Stimulated activated CD4-positive, alpha-beta T cell treated with anti-CD3 and anti-CD28 coated beads, TNF-alpha, amount 100 ng/mL, for 24 hours (primary cell): Measurements from ENCODE around the gene SNTB2.

ENCODE experiments used
- DNase-seq, 3 experiments: peaks; one replicate each; pipeline ENCODE4 v3.0.0-alpha.2; 2020; ENCODE audit warnings: low read depth in 3 of 3

Gene SNTB2

GRCh38 chr16:69180011-69180338, 7.0 kb upstream of the SNTB2 start:
- DNase-seq, result no peak

GRCh38 chr16:69182730-69183416, 4.1 kb upstream of the SNTB2 start:
- no peak for DNase-seq

- peak; percentile 8 to 35 (median 11) for DNase-seq
Measured at GRCh38 chr16:69187446-69188235, 677 bp downstream of the SNTB2 start.

- DNase-seq, result no peak
Measured at GRCh38 chr16:69188236-69188549, 1.2 kb downstream of the SNTB2 start.

GRCh38 chr16:69188716-69189115, 1.8 kb downstream of the SNTB2 start:
- no peak for DNase-seq

- DNase-seq, result no peak
Measured at GRCh38 chr16:69190046-69190588, 3.2 kb downstream of the SNTB2 start.

GRCh38 chr16:69190598-69190997, 3.6 kb downstream of the SNTB2 start:
- no peak for DNase-seq

- DNase-seq, result no peak
Measured at GRCh38 chr16:69191136-69191535, 4.2 kb downstream of the SNTB2 start.

- no peak for DNase-seq
Measured at GRCh38 chr16:69193855-69194254, 6.9 kb downstream of the SNTB2 start.

- DNase-seq, result no peak
Measured at GRCh38 chr16:69194488-69194887, 7.5 kb downstream of the SNTB2 start.

- no peak for DNase-seq
Measured at GRCh38 chr16:69195369-69196029, 8.5 kb downstream of the SNTB2 start.

- no peak for DNase-seq
Measured at GRCh38 chr16:69197573-69197972, 10.6 kb downstream of the SNTB2 start.

GRCh38 chr16:69199382-69199781, 12.4 kb downstream of the SNTB2 start:
- DNase-seq, result no peak

GRCh38 chr16:69201291-69201690, 14.3 kb downstream of the SNTB2 start:
- DNase-seq, result no peak

- no peak for DNase-seq
Measured at GRCh38 chr16:69201787-69202186, 14.8 kb downstream of the SNTB2 start.

- DNase-seq, result no peak
Measured at GRCh38 chr16:69204172-69204571, 17.2 kb downstream of the SNTB2 start.

GRCh38 chr16:69209735-69210134, 22.8 kb downstream of the SNTB2 start:
- no peak for DNase-seq

GRCh38 chr16:69217433-69217832, 30.5 kb downstream of the SNTB2 start:
- DNase-seq, result no peak

GRCh38 chr16:69219279-69219678, 32.3 kb downstream of the SNTB2 start:
- no peak for DNase-seq

- DNase-seq, result no peak
Measured at GRCh38 chr16:69223882-69224281, 36.9 kb downstream of the SNTB2 start.

GRCh38 chr16:69225121-69225520, 38.2 kb downstream of the SNTB2 start:
- no peak for DNase-seq

GRCh38 chr16:69233124-69233523, 46.2 kb downstream of the SNTB2 start:
- no peak for DNase-seq

GRCh38 chr16:69234460-69234859, 47.5 kb downstream of the SNTB2 start:
- DNase-seq, result no peak
